Measurements from ENCODE around the gene SLC28A2.

DNA sequence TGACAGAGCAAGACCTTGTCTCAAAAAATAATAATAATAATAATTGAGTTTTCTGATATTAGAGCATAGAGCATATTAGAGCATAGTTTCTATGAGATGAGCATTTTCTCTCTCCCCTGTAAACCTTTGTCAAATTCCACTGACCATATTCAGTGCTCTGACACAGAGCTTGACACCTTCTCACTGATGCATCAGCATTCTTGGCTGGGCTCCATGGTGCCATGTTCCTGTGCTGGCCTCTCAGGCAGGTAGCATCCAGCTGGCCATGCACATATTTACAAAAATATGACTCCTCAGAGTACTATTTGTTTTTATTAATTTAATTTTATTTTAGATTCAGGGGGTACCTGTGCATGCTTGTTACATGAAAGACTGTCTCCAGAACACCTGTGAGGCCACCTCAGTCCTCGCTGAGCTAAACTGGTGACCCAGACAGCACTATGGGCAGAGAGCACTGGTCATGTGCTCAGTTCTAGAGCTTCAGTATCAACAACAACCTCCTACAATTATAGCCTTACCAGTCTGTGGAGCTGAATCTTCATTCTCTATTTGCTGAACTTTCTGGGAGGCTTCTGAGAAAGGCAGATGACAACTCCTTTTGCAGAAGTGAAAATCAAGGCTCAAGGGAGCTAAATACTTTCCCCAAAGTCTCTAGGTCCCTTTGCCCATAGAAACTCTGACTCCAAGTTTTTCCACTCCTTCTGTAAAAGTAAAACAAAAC lies 21.6 kb upstream of the SLC28A2 start:
- TF ChIP-seq, protein P1, sequence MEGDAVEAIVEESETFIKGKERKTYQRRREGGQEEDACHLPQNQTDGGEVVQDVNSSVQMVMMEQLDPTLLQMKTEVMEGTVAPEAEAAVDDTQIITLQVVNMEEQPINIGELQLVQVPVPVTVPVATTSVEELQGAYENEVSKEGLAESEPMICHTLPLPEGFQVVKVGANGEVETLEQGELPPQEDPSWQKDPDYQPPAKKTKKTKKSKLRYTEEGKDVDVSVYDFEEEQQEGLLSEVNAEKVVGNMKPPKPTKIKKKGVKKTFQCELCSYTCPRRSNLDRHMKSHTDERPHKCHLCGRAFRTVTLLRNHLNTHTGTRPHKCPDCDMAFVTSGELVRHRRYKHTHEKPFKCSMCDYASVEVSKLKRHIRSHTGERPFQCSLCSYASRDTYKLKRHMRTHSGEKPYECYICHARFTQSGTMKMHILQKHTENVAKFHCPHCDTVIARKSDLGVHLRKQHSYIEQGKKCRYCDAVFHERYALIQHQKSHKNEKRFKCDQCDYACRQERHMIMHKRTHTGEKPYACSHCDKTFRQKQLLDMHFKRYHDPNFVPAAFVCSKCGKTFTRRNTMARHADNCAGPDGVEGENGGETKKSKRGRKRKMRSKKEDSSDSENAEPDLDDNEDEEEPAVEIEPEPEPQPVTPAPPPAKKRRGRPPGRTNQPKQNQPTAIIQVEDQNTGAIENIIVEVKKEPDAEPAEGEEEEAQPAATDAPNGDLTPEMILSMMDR (IDR thresholded peaks at IDR 0.05) = no peak
- TF ChIP-seq POLR2A (IDR thresholded peaks at IDR 0.05) = no peak
